GM12878 (cell line): ENCODE results near the gene NUP214.

ENCODE experiments used
- CEBPB ChIP-seq, 2 experiments: fragments of 150-350 bp in 1 of 2; IDR thresholded peaks; 2 replicates each; pipeline ENCODE4 v1.6.1; 2012 to 2014; ENCODE audit warnings: low read depth in 2 of 2, low read length in 2 of 2, borderline replicate concordance in 1 of 2, inconsistent platforms in 1 of 2
- CHD4 ChIP-seq: fragments of 200-600 bp; sonication (generic); IDR thresholded peaks from 2 replicates; pipeline ENCODE4 v1.6.1; 2016; ENCODE audit warnings: mild to moderate bottlenecking
- DPF2 ChIP-seq: fragments of 450-650 bp; IDR thresholded peaks from 2 replicates; pipeline ENCODE4 v1.6.1; 2017; ENCODE audit warnings: mild to moderate bottlenecking
- EP300 ChIP-seq, 2 experiments: fragments of 150-350 bp in 1 of 2; IDR thresholded peaks; 2 replicates each; pipeline ENCODE4 v1.6.1; 2011 to 2012; ENCODE audit warnings: low read depth in 2 of 2, low read length in 2 of 2, borderline replicate concordance in 1 of 2, improper control_type of control experiment in 1 of 2, inconsistent platforms in 1 of 2; ENCODE audit not compliant: control insufficient read depth in 1 of 2
- POLR2A ChIP-seq: IDR thresholded peaks from 2 replicates; pipeline ENCODE4 v1.6.1; 2011; ENCODE audit warnings: low read depth, mild to moderate bottlenecking, low read length
- POLR2AphosphoS5 ChIP-seq: IDR thresholded peaks from 2 replicates; pipeline ENCODE4 v1.6.1; 2011; ENCODE audit warnings: mild to moderate bottlenecking, low read length, inconsistent platforms
- RAD21 ChIP-seq: IDR thresholded peaks from 2 replicates; pipeline ENCODE4 v1.6.1; 2011; ENCODE audit warnings: mild to moderate bottlenecking, low read depth, low read length, moderate library complexity; ENCODE audit not compliant: insufficient read depth
- TF ChIP-seq, protein P1 (sequence below), 3 experiments: IDR thresholded peaks in 2 of 3; conservative IDR thresholded peaks in 1 of 3; 2 replicates each; pipeline ENCODE4 v1.5.1; 2011; ENCODE audit warnings: low read depth in 3 of 3, low read length in 3 of 3, mild to moderate bottlenecking in 3 of 3, control low read depth in 2 of 3, moderate library complexity in 2 of 3, inconsistent platforms in 1 of 3, mixed read lengths in 1 of 3; ENCODE audit not compliant: control insufficient read depth in 2 of 3, insufficient read depth in 1 of 3; ENCODE audit errors: extremely low read depth in 1 of 3
- TF ChIP-seq, protein P2 (sequence below): IDR thresholded peaks from 2 replicates; pipeline ENCODE4 v1.6.1; 2012; ENCODE audit warnings: low read depth, low read length, improper control_type of control experiment
- TF ChIP-seq, protein P3 (sequence below): IDR thresholded peaks from 2 replicates; pipeline ENCODE4 v1.6.1; 2011; ENCODE audit warnings: low read depth, mild to moderate bottlenecking, low read length, moderate library complexity, borderline replicate concordance; ENCODE audit errors: extremely low read depth

DNA sequence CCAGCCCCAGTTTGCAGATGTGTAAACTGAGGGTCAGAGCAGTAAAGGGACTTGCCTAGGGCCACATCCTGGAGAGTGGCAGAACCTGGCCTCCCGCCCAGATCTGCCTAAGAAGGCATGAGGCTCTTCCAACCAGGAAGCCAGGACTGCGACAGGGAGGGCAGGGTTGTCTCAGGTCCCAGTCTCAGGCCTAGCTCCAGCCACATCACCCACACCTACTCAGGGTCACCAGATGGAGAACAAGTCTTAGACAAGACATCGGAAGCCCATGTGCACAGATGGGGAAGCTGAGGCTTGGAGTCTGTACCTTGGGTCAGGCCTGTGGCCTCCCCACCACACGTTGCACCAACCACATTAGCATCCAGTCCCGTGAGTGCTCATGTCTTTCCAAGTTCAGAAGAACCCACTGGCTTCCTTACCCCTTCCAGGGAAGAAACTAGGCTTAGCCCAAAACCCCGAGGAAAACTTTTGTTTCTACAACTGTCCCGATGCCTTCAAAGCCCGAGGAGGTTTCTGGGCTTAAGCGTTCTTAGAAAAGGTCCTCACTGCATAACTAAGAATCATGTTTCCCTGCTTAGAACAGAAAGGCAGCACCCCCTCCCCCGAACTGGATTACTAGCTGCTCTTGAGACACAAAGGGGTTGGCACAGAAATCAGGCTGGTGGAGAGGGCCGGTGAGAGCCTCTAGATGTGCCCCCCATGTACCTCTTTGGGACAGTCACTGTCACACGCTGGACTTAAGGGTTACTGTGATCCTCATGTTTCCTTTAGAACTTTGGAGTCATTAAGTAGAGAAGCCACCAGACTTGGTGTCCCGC, 148.7 kb downstream of the NUP214 start:
- TF ChIP-seq, protein P1, sequence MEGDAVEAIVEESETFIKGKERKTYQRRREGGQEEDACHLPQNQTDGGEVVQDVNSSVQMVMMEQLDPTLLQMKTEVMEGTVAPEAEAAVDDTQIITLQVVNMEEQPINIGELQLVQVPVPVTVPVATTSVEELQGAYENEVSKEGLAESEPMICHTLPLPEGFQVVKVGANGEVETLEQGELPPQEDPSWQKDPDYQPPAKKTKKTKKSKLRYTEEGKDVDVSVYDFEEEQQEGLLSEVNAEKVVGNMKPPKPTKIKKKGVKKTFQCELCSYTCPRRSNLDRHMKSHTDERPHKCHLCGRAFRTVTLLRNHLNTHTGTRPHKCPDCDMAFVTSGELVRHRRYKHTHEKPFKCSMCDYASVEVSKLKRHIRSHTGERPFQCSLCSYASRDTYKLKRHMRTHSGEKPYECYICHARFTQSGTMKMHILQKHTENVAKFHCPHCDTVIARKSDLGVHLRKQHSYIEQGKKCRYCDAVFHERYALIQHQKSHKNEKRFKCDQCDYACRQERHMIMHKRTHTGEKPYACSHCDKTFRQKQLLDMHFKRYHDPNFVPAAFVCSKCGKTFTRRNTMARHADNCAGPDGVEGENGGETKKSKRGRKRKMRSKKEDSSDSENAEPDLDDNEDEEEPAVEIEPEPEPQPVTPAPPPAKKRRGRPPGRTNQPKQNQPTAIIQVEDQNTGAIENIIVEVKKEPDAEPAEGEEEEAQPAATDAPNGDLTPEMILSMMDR (IDR thresholded peaks at IDR 0.05 in 2 of 3, conservative IDR thresholded peaks at IDR 0.05 in 1 of 3; ENCODE audit: control insufficient read depth in 2 of 3, extremely low read depth in 1 of 3, insufficient read depth in 1 of 3, low read depth in 3 of 3, low read length in 3 of 3): no peak
- TF ChIP-seq CEBPB (IDR thresholded peaks at IDR 0.05; ENCODE audit: borderline replicate concordance in 1 of 2, low read depth in 2 of 2, low read length in 2 of 2) (no peak), CHD4 (no peak), POLR2A (peak; percentile 46; the same call in 1 of the 2 replicates), RAD21 (no peak), POLR2AphosphoS5 (no peak), EP300 (IDR thresholded peaks at IDR 0.05; ENCODE audit: borderline replicate concordance in 1 of 2, control insufficient read depth in 1 of 2, low read depth in 2 of 2, low read length in 2 of 2) (no peak), DPF2 (no peak; the same call in 1 of the 2 replicates)
- TF ChIP-seq, protein P2, sequence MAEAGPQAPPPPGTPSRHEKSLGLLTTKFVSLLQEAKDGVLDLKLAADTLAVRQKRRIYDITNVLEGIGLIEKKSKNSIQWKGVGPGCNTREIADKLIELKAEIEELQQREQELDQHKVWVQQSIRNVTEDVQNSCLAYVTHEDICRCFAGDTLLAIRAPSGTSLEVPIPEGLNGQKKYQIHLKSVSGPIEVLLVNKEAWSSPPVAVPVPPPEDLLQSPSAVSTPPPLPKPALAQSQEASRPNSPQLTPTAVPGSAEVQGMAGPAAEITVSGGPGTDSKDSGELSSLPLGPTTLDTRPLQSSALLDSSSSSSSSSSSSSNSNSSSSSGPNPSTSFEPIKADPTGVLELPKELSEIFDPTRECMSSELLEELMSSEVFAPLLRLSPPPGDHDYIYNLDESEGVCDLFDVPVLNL: no peak
- TF ChIP-seq, protein P3, sequence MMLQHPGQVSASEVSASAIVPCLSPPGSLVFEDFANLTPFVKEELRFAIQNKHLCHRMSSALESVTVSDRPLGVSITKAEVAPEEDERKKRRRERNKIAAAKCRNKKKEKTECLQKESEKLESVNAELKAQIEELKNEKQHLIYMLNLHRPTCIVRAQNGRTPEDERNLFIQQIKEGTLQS: no peak
